ENCODE measurements around the gene TXNDC16. TPM values are rescaled to one million over a fixed set of nuclear protein-coding genes. Genes with fewer than 3 reads are reported as not detected.
"Not testable (repeated sequence)": the region's sequence is repeated elsewhere in the genome, so short reads cannot be mapped to it uniquely, and the experiment has no call there.

The TXNDC16 gene
- total RNA-seq, 1 experiment from 2014 or later, result 4.3 TPM

DNA sequence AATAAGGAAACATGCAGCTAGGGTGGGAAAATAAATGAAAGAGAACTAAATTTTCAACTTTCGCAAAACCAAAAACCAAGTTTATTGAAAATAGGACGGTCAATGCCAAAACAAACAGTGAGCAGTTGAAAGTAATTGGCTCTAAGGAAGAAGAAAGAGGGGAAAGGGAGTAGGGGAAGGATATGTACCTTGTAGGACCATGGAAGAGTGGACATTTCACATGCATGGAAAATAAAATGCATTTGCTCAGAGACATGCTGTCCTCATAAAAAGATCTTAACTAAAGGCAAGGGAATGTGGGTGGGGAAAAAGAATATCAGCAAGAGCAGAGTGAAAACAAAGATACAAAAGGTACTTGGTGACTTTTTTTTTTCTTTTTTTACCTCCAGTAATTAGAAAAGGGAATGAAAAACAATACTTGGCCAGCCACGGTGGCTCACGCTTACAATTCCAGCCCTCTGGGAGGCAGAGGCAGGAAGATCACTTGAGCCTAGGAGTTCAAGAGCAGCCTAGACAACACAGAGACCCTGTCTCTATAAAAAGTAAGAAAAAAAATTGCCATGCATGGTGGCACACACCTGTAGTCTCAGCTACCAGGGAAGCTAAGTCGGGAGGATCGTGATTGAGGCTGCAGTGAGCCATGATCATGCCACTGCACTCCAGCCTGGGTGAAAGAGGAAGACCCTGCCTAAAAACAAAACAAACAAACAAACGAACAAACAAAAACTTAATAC lies 6.6 kb downstream of the TXNDC16 start:
- no peak for DNase-seq (ENCODE audit: low read depth)

DNA sequence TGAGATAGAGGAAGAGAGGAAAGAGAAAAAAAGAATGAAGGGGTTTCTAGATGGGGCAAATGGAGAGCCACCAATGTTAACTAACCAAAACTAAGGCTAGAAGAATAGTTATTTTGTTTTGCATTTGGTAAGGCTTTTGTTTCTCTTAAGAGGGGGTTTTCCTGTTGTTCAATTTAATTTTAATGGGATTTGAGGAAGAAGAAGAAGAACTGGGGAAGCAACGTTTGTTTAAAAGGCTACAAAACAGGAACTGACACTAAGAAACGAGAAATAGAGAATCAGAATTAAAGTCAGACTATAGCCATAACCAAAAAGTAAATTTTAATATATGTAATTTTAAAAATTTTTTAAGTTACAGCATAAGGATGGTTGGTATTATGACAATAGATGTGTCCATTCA lies 13.7 kb downstream of the TXNDC16 start:
- DNase-seq (ENCODE audit: low read depth), result no peak

DNA sequence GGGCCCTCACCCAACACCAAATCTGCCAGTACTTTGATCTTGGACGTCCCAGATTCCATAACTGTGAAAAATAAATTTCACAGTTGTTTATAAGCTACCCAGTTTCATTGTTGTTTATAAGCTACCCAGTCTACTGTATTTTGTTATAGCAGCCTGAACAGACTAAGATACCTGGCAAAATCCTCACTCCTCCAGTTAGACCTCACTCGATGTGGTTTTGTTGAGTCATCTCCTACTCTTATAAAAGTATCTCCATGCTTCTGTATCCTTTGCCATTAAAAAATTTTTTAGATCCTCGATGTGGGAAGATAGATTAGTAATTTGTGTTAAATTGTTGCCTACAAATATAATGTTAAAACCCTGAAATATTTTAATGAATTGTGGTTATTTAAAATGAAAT lies 16.0 kb downstream of the TXNDC16 start:
- no peak for DNase-seq (ENCODE audit: low read depth)

DNA sequence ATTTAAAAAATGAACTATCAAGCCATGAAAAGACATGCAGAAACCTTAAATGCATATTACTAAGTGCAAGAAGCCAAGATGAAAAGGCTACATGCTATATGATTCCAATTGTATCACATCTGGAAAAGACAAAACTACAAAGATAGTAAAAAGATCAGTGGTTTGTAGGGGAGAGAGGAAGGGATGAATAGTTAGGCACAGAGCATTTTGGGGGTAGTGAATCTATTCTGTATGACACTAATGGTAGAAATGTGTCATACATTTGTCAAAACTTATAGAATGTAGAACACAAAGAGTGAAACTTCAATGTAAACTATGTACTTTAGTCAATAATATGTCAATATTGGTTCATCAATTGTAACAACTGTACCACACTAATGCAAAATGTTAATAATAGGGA lies 20.8 kb downstream of the TXNDC16 start:
- no peak for DNase-seq (ENCODE audit: low read depth)

DNA sequence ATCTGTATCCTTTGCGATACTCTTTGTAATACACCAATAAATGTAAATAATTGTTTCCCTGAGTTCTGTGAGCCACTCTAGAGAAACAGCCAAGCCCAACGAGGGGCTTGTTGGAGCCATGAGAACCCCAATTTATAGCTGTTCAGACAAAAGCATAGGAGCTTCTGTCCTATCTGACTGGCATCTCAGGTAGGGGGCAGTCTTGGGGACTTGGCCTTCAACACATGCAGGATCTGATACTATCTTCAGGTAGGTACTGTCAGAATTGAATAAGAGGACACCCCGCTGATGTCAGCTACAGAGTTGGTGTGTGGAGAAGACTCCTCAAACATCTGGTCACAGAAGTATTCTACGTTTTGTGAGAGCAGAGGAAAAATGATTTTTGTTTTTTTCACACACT lies 25.3 kb downstream of the TXNDC16 start:
- DNase-seq (ENCODE audit: low read depth), result no peak

DNA sequence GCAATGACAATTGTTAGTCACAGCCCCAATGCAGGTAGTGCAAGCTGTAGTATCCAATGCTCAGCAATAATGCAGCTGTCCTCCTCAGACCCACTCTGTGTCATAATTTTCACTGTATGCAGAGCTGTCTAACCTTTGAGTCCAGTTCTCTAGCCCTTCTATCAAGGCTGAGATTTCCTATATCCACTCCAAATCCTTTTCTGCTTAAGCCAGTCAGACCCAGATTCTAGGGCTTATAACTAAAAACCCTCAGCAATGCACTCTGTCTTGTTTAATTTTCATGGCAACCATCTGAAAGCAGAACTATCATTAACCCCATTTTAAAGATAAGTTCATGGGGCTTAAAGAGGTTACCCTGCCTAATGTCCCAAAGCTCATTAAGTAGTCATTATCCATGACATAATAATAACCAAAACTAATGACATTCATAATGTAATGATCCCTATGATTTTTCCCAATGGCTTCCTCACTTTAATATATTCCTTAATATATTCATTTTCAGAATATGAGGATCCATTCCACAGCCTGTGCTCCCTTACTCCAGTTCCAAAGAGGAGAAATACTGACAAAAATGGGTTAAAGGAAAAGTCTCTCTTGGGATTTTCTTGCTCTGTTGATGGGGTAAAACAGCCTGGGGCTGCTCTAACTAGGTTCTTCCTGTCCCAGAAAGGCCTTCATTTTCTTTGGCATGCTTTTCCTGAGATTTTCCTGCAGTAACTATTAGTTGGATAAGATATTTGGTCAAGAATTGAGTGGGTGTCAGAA lies 29.5 kb downstream of the TXNDC16 start:
- DNase-seq (ENCODE audit: low read depth), result no peak

DNA sequence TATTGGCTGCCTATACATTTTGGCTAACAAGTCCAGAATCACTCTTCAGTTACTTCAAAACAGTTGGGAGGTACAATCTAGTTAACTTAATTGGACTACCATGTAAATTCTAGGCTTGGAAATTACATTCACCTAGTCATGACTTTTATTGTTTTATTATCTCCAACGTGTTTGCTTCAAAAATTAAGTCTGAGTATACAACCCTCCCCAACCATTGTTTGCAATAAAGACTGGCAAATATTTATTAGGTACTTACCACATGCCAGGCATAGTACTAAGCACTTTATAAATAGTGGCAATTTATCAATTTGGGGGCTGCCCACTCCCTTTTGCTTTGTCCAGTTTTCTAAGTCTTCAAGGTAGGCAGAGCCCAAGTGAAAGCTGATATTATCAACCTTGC lies 30.3 kb downstream of the TXNDC16 start:
- no peak for DNase-seq (ENCODE audit: low read depth)

DNA sequence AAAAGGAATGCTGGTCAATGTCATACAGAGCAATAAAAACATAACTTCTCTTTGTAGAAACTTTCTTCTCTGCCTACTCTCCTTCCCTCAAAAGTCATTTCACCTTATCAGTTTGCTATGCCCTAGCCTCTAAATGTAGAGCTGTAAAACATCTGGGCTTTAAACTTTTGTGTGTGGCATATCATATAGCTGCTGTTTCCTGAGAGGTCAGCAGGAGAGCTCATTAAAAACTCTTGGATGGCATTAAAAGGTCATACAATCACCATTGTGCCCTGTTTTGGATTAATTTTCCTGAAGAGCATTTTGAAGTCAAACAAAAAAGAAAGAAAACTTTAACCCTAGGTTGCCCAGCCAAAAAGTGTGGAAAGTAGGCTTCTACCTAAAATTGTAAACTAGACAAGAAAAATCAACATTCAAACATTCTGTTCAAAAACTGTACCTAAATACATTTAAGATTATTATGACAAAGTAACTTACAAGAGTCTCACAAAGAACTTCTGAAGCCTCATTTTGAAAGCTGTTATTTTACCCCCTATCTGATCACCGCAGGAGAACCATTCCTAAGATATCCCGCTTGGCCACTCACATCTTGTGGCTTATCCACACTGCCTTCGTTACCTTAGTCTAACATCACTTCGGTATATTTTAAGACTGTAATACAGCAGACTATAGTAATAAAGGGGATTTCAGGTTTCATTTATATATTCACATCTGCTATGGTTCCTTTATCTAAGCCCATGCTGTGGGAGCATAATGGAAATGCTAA lies 38.1 kb downstream of the TXNDC16 start:
- no peak for DNase-seq (ENCODE audit: low read depth)

DNA sequence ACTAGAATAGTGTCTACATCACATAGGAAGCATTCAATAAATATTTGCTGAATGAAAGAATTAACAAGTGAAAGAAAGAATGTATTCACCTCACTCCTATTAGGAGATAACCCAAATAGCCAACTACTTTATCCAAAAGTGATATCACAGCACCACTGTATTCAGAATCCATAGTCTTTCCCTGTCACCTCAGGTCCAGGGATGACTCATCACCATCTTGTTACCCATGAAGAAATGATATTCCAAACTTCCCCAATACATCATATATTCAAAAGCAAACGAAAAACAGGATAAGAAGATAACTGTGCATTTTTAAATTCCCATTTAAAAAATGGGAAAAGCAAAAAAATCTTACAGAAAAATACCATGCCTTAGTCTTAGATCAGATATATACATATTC lies 39.1 kb downstream of the TXNDC16 start:
- no peak for DNase-seq (ENCODE audit: low read depth)

DNA sequence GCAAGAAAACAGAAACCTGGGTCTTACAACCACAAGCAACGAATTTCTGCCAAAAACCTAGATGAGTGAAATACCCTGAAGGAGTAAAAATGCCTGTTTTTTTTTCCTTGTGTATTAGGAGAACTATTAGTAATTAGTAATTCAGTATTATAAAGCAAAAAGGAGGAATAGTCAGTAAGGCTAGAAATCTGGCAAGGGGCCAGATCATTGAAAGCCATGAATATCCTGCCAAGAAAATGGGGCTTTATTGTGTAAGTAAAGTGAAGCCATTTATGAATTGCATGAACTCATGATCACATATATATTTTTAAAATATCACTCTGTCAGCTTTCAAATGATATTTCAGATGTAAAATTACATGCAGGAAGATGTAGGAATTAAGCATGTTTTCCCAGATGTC lies 57.9 kb downstream of the TXNDC16 start:
- no peak for DNase-seq (ENCODE audit: low read depth)

DNA sequence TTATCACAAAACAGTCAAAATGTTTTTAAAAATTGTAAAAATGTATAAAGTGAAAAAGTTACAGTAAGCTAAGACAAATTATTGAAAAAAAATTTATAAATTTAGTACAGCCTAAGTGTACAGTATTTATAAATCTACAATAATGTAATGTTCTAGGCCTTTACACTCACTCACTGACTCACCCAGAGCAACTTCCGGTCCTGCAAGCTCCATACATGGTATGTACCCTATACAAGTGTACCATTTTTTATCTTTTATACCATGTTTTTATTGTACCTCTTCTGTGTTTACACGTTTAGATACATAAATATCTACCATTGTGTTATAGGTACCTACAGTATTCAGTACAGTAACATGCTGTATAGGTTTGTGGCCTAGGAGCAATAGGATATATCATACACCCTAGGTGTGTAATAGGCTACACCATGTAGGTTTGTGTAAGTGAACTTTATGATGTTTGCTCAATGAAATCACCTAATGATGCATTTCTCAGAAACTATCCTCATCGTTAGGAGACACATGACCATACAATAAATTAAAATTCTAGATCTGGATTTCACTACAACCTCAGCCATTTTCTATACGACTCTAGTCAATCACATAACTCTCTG lies 66.8 kb downstream of the TXNDC16 start:
- peak; percentile 15 for DNase-seq (ENCODE audit: low read depth)

DNA sequence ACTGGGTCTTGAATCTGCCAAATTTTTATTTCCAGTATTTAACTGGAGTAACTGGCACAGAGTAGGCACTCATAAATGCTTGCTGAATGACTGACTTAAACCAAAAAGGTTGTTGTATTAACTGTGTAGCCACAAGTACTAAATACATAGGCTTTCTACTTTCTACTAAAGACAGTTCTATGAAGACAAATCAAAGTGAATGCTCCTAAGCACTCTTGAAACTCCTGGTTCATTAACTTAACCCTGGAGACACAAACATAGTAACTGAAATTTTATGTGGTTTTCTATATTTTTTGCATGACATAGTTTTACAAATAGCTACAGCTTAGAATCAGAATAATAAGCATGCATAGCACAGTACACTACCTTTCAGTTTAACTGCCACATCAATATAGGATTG lies 70.4 kb downstream of the TXNDC16 start:
- DNase-seq (ENCODE audit: low read depth), result no peak

DNA sequence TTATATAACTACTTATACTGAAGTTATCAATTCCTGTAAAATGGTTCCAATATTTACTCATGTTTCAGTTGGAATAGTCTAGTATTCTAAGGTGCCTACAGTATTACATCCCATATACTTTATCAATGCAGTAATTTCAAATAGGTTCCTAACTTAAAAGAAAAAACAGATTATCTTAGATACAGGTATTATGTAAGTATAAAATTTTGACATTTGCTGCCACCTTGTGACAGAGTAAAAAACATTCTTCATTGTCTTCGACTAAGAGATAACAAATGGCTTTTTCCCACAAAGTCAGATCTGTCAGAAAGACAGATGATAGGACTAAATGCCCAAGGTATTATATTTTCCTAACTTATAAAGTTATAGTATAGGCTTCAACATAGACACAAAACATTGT lies 78.7 kb downstream of the TXNDC16 start:
- peak; percentile 20 for DNase-seq (ENCODE audit: low read depth)

DNA sequence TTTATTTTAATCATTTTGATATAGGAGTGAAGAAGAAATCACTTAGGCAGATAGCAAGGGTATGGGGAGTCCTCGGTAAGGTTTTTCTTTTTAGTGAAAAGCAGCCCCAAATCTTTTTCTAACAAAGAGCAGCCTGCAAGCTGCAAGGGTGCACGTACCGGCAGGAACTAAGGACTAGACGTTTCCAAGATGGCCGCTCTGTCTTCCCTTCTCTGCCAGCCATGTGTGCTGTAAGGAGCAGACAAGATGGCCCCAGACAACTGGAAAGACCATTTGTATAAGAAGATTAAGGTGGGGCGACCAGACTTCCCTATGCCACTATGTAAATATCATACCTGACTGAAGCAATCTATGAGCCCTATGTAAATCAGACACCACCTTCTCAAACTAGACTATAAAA lies 79.6 kb downstream of the TXNDC16 start:
- DNase-seq (ENCODE audit: low read depth), result no peak

DNA sequence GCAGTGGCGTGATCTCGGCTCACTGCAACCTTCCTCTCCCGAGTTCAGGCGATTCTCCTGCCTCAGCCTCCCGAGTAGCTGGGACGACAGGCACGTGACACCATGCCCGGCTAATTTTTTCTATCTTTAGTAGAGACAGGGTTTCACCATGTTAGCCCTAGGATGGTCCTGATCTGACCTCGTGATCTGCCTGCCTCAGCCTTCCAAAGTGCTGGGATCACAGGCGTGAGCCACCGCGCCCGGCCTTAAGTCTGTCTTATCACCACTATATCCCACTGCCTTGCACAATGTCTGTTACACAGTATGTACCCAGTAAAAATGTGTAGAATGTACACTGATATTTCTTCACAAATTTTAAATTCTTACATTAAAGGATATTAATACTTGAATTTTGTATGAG lies 80.1 kb downstream of the TXNDC16 start:
- DNase-seq (ENCODE audit: low read depth), result not testable (repeated sequence)

DNA sequence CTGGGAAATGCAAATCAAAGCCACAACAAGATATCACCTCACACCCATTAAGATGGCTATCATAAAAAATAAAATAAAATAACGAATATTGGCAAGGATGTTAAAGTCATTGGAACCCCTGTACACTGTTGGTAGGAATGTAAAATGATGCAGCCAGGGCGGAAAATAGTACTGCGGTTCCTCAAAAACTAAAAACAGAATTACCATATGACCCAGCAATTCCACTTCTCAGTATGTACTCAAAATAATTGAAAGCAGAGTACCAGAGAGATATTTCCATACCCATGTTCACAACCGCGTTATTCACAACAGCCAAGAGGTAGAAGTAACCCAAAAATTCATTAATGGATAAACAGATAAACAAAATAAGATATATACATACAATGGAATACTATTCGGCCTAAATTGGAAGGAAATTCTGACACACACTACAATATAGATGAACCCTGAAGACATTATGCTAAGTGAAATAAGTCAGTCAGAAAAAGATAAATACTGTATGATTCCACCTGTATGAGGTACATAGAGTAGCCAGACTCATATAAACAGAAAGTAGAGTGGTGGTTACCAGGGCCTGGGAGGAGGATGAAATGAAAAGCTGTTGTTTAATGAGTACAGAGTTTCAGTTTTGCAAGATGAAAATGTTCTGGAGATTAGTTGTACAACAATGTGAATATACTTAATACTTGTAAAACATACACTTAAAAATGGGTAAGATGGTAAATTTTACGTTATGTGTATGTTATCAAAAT lies 84.6 kb downstream of the TXNDC16 start:
- DNase-seq (ENCODE audit: low read depth), result no peak

DNA sequence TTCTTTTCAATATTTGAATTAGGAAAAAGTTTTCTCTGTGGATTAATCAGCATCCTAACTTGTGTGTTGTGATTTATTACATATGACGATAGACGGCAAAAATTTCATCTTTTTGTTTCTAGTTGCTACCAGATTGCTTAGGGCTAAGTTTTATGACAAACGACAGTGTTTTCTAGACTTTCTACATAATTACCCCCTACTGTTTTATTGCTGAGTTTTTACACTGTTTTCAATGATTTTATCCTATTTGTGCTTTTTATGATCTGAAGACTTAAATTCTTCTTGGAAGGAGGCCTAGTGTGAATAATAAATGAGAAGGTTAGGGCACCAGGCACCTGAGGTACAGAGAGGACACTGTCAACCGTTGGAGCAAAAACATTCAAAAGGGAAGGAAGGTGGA lies 88.1 kb downstream of the TXNDC16 start:
- no peak for DNase-seq (ENCODE audit: low read depth)

DNA sequence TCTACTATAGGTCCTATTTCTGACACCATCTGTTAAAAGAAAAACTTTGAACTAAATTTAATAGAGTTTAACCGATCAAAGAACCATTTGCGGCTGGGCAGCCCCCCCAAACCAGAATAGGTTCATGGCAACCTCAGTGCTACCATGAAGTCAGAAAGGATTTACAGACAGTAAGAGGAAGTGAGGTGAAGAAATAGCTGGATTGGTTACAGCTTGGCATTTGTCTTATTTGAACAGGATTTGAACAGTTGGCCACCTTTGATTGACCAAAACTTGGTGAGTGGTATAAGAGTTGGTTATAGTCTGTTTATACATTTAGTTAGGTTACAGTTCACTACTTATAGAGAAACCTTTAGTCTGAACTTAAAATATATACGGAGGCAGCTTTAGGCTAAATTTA lies 88.9 kb downstream of the TXNDC16 start:
- DNase-seq (ENCODE audit: low read depth), result no peak

DNA sequence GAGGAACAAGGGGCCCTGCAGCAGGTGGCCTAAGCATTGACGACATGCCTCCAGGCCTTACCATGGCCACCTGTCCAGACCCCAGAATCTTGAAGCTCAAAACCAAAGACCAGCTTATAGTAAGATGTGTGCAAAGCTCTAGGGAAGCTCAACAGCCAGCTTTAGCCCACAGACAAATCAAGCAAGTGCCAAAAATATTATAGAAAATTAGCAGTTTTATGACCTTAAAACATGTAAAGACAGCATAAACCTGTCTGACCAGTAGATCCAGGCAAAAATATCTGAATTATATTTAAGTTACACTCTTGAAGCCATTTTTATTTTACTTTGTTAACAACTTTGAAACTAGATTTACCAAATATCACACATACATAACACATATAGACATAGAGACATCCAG lies 90.6 kb downstream of the TXNDC16 start:
- DNase-seq (ENCODE audit: low read depth), result no peak

DNA sequence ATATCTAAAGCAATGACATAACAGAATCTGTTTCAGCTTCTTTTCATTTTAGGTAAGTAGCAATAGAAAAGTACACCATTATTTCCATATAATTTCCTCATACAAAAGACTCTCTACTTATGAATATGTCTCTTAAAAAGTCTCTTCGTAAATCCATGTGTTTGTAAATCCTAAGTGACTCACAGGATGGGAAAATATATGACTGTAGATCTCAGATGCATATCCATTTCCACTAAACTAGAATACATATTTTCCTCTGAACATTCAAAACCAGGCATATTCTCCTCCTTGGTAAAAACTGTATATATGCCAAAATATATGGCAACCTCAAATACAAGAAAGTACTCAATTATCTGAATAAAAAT lies 93.6 kb downstream of the TXNDC16 start:
- DNase-seq (ENCODE audit: low read depth), result peak; percentile 7

DNA sequence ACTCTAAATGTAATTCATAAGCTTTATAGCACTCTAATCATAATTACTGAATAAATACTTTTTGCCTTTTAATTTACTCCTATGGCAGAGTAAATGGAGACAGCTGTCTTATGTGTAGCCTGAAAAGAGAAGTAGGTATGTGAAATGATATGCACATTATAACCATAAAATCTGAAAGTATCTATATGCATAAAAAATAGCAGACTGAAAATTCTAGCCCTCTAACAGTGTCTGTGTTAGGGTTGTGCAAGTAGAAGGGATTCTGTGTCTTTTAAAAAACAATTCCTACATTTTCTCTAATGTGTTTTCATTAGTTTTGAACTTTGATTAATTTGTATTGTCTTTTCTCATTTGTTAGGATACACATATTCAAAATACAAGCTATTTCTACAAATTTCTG lies 94.9 kb downstream of the TXNDC16 start:
- DNase-seq (ENCODE audit: low read depth), result no peak
